Adrenal gland (tissue), 5 donors: ENCODE measurements around the gene FRAT2.

Source experiments
- CTCF ChIP-seq, 6 experiments: fragments of 450-650 bp in 4 of 6; fragments of 200-600 bp in 2 of 6; sonication (generic) in 1 of 6; IDR thresholded peaks; 1 replicate in 5 of 6; 2 replicates in 1 of 6; pipeline versions ENCODE4 v1.5.1 to v1.8.0; 2016 to 2021; ENCODE audit warnings: antibody characterized with exemption in 6 of 6, mild to moderate bottlenecking in 2 of 6, moderate library complexity in 1 of 6
- POLR2A ChIP-seq, 2 donors: fragments of 450-650 bp; IDR thresholded peaks; one replicate each; pipeline ENCODE4 v1.6.1; 2017; ENCODE audit warnings: antibody characterized with exemption in 2 of 2, mild to moderate bottlenecking in 2 of 2, moderate library complexity in 1 of 2
- donor health status: DM: no; HTN: no; CAD: no.

GRCh38 chr10:97358349-97358748 lies 23.8 kb upstream of the FRAT2 start:
- TF ChIP-seq CTCF (IDR thresholded peaks at IDR 0.05) = no peak
- TF ChIP-seq POLR2A (IDR thresholded peaks at IDR 0.05) = no peak
